ENCODE data around the gene TMEM52. TPM values are rescaled to one million over a fixed set of nuclear protein-coding genes. Genes with fewer than 3 reads are reported as not detected.
A peak's percentile ranks its signal among the peaks of the same experiment; 100 is the strongest.

TMEM52 gene
- polyA plus RNA-seq, 1 donor from 2014 or later = 0.89 TPM

DNA sequence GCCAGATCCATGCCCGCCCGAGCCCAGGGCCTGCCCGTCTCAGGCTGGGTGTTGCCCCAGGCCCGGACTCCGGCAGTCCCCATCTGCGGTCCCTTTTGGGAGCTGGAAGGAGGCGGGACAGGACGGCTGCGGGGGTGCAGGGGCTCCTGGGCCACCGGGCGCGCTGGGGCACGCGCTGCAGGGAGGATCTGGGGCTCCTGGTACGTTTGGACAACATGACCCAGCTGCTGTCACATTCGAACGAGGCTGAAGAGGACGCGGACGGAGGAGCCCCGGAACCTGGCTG is 10.6 kb downstream of the TMEM52 start:
- H3K27ac ChIP-seq (ENCODE audit: low read length) = no peak overlapping the region
- H4K20me1 ChIP-seq (ENCODE audit: insufficient read depth) = no peaks in the 10 kb centered on the region
- peak overlapping the region; percentile 60 for H3K9ac ChIP-seq (ENCODE audit: low read length)
- H3F3A ChIP-seq (ENCODE audit: insufficient read depth, low read length, poor library complexity, severe bottlenecking) = no peaks in the 10 kb centered on the region
- H3K27me3 ChIP-seq (ENCODE audit: insufficient read depth, low read depth, low read length) = no peaks in the 10 kb centered on the region
- no peaks in the 10 kb centered on the region for H3K9me2 ChIP-seq (ENCODE audit: insufficient read depth, low read length)
- H3K9me3 ChIP-seq (ENCODE audit: low read length) = no peaks in the 10 kb centered on the region
- H3K36me3 ChIP-seq (ENCODE audit: insufficient read depth, low read length) = no peaks in the 10 kb centered on the region
- peak overlapping the region; percentile 66 for H3K4me3 ChIP-seq (ENCODE audit: low read length)
- H3K4me2 ChIP-seq (ENCODE audit: low read length) = no peak overlapping the region
- TF ChIP-seq, protein P1, sequence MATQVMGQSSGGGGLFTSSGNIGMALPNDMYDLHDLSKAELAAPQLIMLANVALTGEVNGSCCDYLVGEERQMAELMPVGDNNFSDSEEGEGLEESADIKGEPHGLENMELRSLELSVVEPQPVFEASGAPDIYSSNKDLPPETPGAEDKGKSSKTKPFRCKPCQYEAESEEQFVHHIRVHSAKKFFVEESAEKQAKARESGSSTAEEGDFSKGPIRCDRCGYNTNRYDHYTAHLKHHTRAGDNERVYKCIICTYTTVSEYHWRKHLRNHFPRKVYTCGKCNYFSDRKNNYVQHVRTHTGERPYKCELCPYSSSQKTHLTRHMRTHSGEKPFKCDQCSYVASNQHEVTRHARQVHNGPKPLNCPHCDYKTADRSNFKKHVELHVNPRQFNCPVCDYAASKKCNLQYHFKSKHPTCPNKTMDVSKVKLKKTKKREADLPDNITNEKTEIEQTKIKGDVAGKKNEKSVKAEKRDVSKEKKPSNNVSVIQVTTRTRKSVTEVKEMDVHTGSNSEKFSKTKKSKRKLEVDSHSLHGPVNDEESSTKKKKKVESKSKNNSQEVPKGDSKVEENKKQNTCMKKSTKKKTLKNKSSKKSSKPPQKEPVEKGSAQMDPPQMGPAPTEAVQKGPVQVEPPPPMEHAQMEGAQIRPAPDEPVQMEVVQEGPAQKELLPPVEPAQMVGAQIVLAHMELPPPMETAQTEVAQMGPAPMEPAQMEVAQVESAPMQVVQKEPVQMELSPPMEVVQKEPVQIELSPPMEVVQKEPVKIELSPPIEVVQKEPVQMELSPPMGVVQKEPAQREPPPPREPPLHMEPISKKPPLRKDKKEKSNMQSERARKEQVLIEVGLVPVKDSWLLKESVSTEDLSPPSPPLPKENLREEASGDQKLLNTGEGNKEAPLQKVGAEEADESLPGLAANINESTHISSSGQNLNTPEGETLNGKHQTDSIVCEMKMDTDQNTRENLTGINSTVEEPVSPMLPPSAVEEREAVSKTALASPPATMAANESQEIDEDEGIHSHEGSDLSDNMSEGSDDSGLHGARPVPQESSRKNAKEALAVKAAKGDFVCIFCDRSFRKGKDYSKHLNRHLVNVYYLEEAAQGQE (IDR thresholded peaks at IDR 0.05; ENCODE audit: borderline replicate concordance) = no peak
- TF ChIP-seq, protein P2, sequence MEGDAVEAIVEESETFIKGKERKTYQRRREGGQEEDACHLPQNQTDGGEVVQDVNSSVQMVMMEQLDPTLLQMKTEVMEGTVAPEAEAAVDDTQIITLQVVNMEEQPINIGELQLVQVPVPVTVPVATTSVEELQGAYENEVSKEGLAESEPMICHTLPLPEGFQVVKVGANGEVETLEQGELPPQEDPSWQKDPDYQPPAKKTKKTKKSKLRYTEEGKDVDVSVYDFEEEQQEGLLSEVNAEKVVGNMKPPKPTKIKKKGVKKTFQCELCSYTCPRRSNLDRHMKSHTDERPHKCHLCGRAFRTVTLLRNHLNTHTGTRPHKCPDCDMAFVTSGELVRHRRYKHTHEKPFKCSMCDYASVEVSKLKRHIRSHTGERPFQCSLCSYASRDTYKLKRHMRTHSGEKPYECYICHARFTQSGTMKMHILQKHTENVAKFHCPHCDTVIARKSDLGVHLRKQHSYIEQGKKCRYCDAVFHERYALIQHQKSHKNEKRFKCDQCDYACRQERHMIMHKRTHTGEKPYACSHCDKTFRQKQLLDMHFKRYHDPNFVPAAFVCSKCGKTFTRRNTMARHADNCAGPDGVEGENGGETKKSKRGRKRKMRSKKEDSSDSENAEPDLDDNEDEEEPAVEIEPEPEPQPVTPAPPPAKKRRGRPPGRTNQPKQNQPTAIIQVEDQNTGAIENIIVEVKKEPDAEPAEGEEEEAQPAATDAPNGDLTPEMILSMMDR (IDR thresholded peaks at IDR 0.05; ENCODE audit: poor library complexity, severe bottlenecking) = no peak
- TF ChIP-seq MXI1 (conservative IDR thresholded peaks at IDR 0.05; ENCODE audit: poor library complexity, severe bottlenecking) (no peak), RAD21 (conservative IDR thresholded peaks at IDR 0.05) (no peak), EP300 (conservative IDR thresholded peaks at IDR 0.05; ENCODE audit: poor library complexity, severe bottlenecking) (no peak), EZH2 (IDR thresholded peaks at IDR 0.05; ENCODE audit: borderline replicate concordance, insufficient read depth, low read length, poor library complexity, severe bottlenecking) (no peak), TAF1 (IDR thresholded peaks at IDR 0.05; ENCODE audit: low read depth) (no peak), SMC3 (conservative IDR thresholded peaks at IDR 0.05; ENCODE audit: poor library complexity) (no peak), POLR2AphosphoS5 (IDR thresholded peaks at IDR 0.05) (no peak)
- H3K79me2 ChIP-seq (replicated peaks; ENCODE audit: insufficient read depth, low read length) = no peaks in the 10 kb centered on the region
- no peak overlapping the region for H2AFZ ChIP-seq (ENCODE audit: low read depth, low read length)

DNA sequence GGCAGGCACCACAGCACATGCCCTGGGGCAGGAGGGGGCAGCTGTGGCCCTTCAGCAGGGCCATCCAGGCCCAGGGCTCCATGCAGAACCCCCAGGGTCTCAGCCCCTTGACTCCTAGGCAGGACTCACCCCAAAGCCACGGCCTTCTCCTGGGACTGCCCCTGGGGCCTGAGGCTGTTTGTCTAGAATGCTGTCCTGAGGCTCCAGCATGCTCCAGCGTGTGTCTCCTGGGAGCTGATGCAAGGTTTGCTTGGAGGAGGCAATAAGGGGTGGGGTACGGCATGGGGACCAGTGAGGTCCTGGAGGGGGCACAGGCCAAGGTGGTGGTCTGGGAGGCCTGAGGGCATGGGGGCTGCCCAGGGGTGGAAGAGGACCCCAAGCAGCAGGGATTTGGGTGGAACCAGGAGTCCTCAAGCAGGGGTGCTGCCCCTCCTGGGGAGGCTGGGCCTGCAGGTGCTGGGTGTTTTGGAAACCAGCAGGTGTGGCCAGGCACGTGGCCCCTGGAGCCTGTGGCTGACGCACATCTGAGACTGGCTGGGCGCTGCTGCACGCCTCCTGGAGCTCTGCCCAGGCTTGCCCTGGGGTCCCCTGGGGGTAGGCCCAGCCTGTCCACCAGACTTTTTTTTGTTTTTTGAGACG is 11.9 kb downstream of the TMEM52 start:
- Histone ChIP-seq H3K27me3 (ENCODE audit: insufficient read depth, low read depth, low read length) (no peaks in the 10 kb centered on the region), H3K27ac (ENCODE audit: low read length) (no peak overlapping the region), H3K9me2 (ENCODE audit: insufficient read depth, low read length) (no peaks in the 10 kb centered on the region), H3K79me2 (replicated peaks; ENCODE audit: insufficient read depth, low read length) (no peaks in the 10 kb centered on the region), H3K36me3 (ENCODE audit: insufficient read depth, low read length) (no peaks in the 10 kb centered on the region), H3K4me3 (ENCODE audit: low read length) (no peak overlapping the region), H3F3A (ENCODE audit: insufficient read depth, low read length, poor library complexity, severe bottlenecking) (no peaks in the 10 kb centered on the region), H3K4me2 (ENCODE audit: low read length) (no peak overlapping the region), H4K20me1 (ENCODE audit: insufficient read depth) (no peaks in the 10 kb centered on the region), H3K9ac (ENCODE audit: low read length) (no peak overlapping the region), H2AFZ (ENCODE audit: low read depth, low read length) (no peak overlapping the region), H3K9me3 (ENCODE audit: low read length) (no peaks in the 10 kb centered on the region)
- no peak for TF ChIP-seq MXI1 (conservative IDR thresholded peaks at IDR 0.05; ENCODE audit: poor library complexity, severe bottlenecking)
- TF ChIP-seq, protein P2 (IDR thresholded peaks at IDR 0.05; ENCODE audit: poor library complexity, severe bottlenecking) = no peak
- no peak for TF ChIP-seq POLR2AphosphoS5 (IDR thresholded peaks at IDR 0.05)
- no peak for TF ChIP-seq SMC3 (conservative IDR thresholded peaks at IDR 0.05; ENCODE audit: poor library complexity)
- TF ChIP-seq, protein P1 (IDR thresholded peaks at IDR 0.05; ENCODE audit: borderline replicate concordance) = no peak
- TF ChIP-seq TAF1 (IDR thresholded peaks at IDR 0.05; ENCODE audit: low read depth) = no peak
- TF ChIP-seq EZH2 (IDR thresholded peaks at IDR 0.05; ENCODE audit: borderline replicate concordance, insufficient read depth, low read length, poor library complexity, severe bottlenecking) = no peak
- TF ChIP-seq EP300 (conservative IDR thresholded peaks at IDR 0.05; ENCODE audit: poor library complexity, severe bottlenecking) = no peak
- TF ChIP-seq RAD21 (conservative IDR thresholded peaks at IDR 0.05) = no peak
